Activated naive CD8-positive, alpha-beta T cell treated with anti-CD3 and anti-CD28 coated beads, Interleukin-2, amount 50 U/mL, for 16 hours (primary cell): ENCODE data around the gene GBF1.
A peak's percentile ranks its signal among the peaks of the same experiment; 100 is the strongest.
"Not testable (repeated sequence)": the region's sequence is repeated elsewhere in the genome, so short reads cannot be mapped to it uniquely, and the experiment has no call there.

Experiments used
- DNase-seq: peaks from one replicate; pipeline ENCODE4 v3.0.0-alpha.2; 2020; ENCODE audit warnings: low read depth, low spot score

GBF1 gene

GRCh38 chr10:102245082-102245931 lies at the start of gene GBF1:
Gene GBF1 (plus strand): TSS chr10:102245532. CDS start chr10:102258939, 13,407 bp downstream.
- peak; percentile 71 for DNase-seq

- no peak for DNase-seq
Observed at GRCh38 chr10:102196893-102197292, 48.4 kb upstream of the GBF1 start.

- DNase-seq = no peak
Observed at GRCh38 chr10:102198027-102198426, 47.3 kb upstream of the GBF1 start.

GRCh38 chr10:102200751-102201640 lies 44.3 kb upstream of the GBF1 start:
- DNase-seq = no peak

GRCh38 chr10:102202386-102202785 lies 42.9 kb upstream of the GBF1 start:
- DNase-seq = no peak

- no peak for DNase-seq
Observed at GRCh38 chr10:102208311-102209035, 36.9 kb upstream of the GBF1 start.

GRCh38 chr10:102211615-102212299 lies 33.6 kb upstream of the GBF1 start:
- no peak for DNase-seq

- not testable (repeated sequence) for DNase-seq
Observed at GRCh38 chr10:102213599-102213998, 31.7 kb upstream of the GBF1 start.

GRCh38 chr10:102219370-102219769 lies 26.0 kb upstream of the GBF1 start:
- no peak for DNase-seq

GRCh38 chr10:102220612-102221011 lies 24.7 kb upstream of the GBF1 start:
- no peak for DNase-seq

- DNase-seq = no peak
Observed at GRCh38 chr10:102222797-102223196, 22.5 kb upstream of the GBF1 start.

GRCh38 chr10:102225646-102226541 lies 19.4 kb upstream of the GBF1 start, which contains the start of gene ELOVL3:
Gene ELOVL3 (plus strand): TSS chr10:102226299. CDS start chr10:102226549, 250 bp downstream.
- peak; percentile 64 for DNase-seq

- DNase-seq = no peak
Observed at GRCh38 chr10:102226542-102226870, 18.8 kb upstream of the GBF1 start.

GRCh38 chr10:102227050-102227449 lies 18.3 kb upstream of the GBF1 start:
- DNase-seq = no peak

- peak; percentile 70 for DNase-seq
Observed at GRCh38 chr10:102229810-102230263, 15.5 kb upstream of the GBF1 start.

GRCh38 chr10:102230264-102230860 lies 15.0 kb upstream of the GBF1 start:
- no peak for DNase-seq

- no peak for DNase-seq
Observed at GRCh38 chr10:102230861-102231356, 14.4 kb upstream of the GBF1 start.

GRCh38 chr10:102231357-102232318 lies 13.7 kb upstream of the GBF1 start:
- DNase-seq = peak; percentile 32
